ENCODE measurements around the gene DCPS.

DNA sequence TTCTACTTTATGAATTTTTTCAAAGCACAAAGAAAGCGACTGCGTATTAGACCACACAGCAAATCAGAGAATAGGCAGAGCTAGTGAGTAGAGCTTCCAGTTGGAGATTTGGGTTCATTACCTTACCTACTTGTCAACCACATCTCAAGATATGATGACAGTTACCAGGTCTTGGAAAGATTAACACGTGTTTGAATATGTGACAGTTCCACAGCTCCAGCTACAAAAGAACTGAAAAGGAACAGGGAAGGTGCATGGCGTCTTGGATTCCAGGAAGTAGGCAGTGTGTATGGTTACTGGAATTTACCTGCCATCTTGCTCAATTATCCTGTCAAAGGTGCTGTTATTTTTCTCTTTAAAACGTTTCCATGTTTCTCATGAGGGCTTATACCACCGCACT is 15.6 kb upstream of the DCPS start:
- TF ChIP-seq, protein P1, sequence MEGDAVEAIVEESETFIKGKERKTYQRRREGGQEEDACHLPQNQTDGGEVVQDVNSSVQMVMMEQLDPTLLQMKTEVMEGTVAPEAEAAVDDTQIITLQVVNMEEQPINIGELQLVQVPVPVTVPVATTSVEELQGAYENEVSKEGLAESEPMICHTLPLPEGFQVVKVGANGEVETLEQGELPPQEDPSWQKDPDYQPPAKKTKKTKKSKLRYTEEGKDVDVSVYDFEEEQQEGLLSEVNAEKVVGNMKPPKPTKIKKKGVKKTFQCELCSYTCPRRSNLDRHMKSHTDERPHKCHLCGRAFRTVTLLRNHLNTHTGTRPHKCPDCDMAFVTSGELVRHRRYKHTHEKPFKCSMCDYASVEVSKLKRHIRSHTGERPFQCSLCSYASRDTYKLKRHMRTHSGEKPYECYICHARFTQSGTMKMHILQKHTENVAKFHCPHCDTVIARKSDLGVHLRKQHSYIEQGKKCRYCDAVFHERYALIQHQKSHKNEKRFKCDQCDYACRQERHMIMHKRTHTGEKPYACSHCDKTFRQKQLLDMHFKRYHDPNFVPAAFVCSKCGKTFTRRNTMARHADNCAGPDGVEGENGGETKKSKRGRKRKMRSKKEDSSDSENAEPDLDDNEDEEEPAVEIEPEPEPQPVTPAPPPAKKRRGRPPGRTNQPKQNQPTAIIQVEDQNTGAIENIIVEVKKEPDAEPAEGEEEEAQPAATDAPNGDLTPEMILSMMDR (conservative IDR thresholded peaks at IDR 0.05 in 1 of 2, IDR thresholded peaks at IDR 0.05 in 1 of 2; ENCODE audit: extremely low read depth in 1 of 2, insufficient read depth in 1 of 2, low read depth in 1 of 2, low read length in 2 of 2) = no peak
- TF ChIP-seq EZH2 (IDR thresholded peaks at IDR 0.05; ENCODE audit: borderline replicate concordance, low read length) = no peak

All from mammary epithelial cell (primary cell).